HFF-Myc (cell line): ENCODE results near the gene LRRC8A.

Source experiments
- DNase-seq: peaks from one replicate; pipeline ENCODE4 v3.0.0-alpha.2; 2011; ENCODE audit warnings: low read depth; ENCODE audit errors: extremely low read depth
- H3K4me3 ChIP-seq: replicated peaks from 2 replicates; pipeline ENCODE4 v1.5.1; 2011; ENCODE audit warnings: low read depth, mild to moderate bottlenecking, control low read depth, low read length
- TF ChIP-seq, protein P1 (sequence below): IDR thresholded peaks from 2 replicates; pipeline ENCODE4 v1.5.1; 2012; ENCODE audit warnings: mild to moderate bottlenecking, low read depth, low read length, control low read depth; ENCODE audit errors: missing control alignments

Gene LRRC8A

DNA sequence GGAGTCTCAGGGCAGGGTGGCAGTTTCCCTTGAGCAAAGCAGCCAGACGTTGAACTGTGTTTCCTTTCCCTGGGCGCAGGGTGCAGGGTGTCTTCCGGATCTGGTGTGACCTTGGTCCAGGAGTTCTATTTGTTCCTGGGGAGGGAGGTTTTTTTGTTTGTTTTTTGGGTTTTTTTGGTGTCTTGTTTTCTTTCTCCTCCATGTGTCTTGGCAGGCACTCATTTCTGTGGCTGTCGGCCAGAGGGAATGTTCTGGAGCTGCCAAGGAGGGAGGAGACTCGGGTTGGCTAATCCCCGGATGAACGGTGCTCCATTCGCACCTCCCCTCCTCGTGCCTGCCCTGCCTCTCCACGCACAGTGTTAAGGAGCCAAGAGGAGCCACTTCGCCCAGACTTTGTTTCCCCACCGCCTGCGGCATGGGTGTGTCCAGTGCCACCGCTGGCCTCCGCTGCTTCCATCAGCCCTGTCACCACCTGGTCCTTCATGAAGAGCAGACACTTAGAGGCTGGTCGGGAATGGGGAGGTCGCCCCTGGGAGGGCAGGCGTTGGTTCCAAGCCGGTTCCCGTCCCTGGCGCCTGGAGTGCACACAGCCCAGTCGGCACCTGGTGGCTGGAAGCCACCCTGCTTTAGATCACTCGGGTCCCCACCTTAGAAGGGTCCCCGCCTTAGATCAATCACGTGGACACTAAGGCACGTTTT lies 35.4 kb downstream of the LRRC8A start:
- DNase-seq = no peak
- no peak overlapping the region for H3K4me3 ChIP-seq
- TF ChIP-seq, protein P1, sequence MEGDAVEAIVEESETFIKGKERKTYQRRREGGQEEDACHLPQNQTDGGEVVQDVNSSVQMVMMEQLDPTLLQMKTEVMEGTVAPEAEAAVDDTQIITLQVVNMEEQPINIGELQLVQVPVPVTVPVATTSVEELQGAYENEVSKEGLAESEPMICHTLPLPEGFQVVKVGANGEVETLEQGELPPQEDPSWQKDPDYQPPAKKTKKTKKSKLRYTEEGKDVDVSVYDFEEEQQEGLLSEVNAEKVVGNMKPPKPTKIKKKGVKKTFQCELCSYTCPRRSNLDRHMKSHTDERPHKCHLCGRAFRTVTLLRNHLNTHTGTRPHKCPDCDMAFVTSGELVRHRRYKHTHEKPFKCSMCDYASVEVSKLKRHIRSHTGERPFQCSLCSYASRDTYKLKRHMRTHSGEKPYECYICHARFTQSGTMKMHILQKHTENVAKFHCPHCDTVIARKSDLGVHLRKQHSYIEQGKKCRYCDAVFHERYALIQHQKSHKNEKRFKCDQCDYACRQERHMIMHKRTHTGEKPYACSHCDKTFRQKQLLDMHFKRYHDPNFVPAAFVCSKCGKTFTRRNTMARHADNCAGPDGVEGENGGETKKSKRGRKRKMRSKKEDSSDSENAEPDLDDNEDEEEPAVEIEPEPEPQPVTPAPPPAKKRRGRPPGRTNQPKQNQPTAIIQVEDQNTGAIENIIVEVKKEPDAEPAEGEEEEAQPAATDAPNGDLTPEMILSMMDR = no peak

DNA sequence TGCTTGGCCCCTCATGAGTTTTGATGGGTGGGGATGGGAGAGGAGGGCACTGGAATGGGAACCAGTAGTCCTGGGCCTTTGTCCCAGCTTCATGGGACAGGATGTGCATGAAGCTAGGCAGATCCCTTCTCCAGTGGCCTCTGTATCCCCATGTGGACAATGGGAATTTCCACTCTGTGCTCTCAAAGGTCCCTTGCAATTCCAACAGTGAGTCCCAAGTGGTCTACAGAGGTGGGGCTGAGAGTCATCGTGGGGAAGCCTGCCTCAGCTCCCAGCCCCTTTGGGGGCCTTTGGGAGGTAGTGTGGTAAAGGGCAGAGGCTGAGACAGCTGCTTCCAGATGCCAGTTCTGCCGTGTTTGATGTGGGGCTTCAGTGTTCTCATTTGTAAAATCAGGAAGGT lies 37.0 kb downstream of the LRRC8A start:
- TF ChIP-seq, protein P1 = no peak

DNA sequence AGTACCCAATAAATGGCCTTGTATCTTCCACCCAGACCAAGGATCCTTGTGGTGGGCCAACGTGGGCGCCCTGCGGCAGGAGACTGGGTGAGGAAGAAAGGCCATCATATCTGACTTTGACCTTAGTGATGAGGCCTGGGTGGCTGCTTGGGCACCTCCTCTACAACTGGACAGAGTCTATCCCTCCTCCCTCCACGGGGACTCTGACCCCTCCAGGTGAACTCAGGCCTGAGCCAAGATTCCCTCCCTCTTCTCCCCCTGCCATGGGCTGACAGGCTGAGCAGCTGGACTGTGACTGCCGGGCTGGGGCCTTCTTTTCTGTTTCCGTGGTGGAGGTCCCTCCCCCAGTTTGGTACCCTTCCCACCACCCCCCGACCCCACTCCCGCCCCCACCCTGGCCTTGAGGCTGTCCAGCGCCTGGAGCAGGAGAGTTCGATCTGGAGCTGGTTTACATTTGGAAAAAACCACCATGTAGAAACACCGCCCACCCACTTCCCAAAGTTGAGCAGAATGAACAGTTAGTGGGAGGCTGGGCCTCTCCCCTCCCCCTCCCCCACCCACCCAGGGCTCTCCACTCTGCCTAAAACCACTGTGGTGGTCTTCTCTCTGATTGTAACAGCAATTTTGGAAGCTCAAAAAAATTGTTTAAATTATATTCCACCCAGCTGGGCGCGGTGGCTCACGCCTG lies 37.6 kb downstream of the LRRC8A start:
- H3K4me3 ChIP-seq = no peak overlapping the region
- TF ChIP-seq, protein P1 = no peak
- DNase-seq = no peak

More for the DNA sequence above, 37.0 kb downstream of the LRRC8A start:
- no peak overlapping the region for H3K4me3 ChIP-seq
- no peak for DNase-seq

DNA sequence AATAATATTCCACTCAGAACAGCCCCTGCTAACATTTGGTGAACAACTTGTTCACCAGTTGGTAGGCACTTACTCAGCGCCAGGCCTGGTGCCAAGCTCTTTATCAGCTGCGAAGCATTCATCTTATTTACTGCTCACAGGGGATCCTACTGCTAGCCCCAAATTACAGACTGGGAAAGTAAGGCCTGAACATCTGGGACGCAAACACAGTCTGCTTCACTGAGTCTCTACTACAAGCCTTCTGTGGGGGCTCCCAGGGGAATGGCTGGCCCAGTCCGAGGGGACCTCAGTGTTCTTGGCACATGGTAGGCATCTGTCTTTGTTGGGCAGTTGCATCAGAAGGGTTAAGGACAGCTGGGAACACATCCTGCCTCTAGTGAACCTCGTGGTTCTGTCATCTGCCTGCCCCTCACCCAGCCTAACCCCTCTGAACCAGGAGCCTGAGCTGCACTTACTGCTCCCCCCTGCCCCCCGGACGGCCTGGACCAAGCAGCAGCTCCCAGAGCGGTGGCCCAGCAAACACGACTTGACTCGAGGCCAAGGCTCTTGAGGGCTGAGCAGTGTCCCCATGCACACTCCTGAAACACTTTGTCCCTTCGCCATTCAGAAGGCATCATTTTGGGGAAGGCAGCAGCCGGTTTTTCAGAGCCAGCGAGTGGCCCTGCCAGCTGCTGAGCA lies 38.6 kb downstream of the LRRC8A start, which contains the start of gene PHYHD1:
Gene PHYHD1, plus strand, starts transcription at position 602 of the 678 bp plus-strand sequence. CDS start 1,342 bp downstream, outside the sequence.
- TF ChIP-seq, protein P1 = no peak
- DNase-seq = no peak
- H3K4me3 ChIP-seq = peak within 1 kb of the TSS; percentile 42

DNA sequence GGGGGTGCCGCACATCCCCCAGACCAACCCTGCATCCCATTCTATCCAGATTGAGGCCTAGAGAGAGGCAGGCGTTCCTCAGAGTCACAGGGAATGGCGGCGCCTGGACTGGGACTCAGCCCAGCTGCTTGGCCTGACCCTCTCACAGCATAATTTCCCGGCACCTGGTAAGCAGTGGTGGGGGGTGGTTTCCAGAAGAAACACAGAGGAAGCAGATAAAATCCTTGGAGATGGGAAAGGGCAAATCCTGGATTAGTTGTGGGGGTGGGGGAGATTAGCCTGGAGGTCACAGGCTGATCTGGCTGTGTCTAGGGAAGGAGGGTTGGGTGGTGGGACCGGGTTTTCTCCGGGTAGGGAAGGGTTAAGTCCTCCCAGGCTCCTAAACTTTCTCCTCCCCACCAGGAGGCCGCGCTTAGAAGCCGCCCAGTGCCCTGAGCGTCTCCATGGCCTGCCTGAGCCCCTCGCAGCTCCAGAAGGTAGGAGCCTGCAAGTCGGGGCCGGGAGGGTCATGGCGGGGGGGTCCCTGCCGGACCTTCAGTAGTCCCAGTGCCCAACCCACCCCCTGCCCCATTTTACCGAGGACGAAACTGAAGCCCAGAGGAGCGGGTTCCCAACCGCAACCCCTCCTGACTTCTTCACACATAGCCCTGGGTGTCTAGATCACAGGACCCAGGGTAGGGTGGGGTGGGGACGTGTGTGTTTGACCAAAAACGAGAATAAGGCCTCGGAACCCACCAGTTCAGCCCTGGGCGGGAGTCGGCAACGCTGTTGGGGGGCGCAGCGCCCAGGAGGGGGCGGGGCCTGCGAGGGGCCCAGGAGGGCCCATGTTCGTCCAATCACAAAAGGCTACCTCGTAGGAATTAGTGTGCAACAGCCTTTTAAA lies 40.2 kb downstream of the LRRC8A start:
- no peak for DNase-seq
- peak overlapping the region; percentile 42 for H3K4me3 ChIP-seq
- TF ChIP-seq, protein P1 = no peak

DNA sequence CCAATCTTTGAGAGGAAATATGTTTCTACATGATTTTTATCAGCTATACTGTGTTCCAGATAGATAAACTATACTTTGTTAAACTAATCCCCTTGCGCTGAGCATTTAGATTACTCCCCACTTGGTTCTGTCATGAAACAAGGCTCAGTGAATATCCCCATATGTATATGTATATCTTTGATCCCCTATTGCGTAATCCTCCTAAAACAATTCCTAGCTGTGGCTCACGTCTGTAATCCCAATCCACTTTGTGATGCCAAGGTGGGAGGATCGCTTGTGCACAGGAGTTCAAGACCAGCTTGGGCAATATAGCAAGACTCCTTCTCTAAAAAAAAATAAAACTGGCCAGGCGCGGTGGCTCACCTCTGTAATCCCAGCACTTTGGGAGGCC lies 41.6 kb downstream of the LRRC8A start:
- H3K4me3 ChIP-seq = no peak overlapping the region
- DNase-seq = no peak
- TF ChIP-seq, protein P1 = no peak
